ENCODE data around the gene SHC3.

- TF ChIP-seq CTCF (IDR thresholded peaks at IDR 0.05; ENCODE audit: low read depth, low read length) = no peak
- TF ChIP-seq POLR2A (IDR thresholded peaks at IDR 0.05; ENCODE audit: extremely low read depth, insufficient read length) = no peak
- no peak for TF ChIP-seq MAX (IDR thresholded peaks at IDR 0.05; ENCODE audit: low read depth, low read length)
Measured at GRCh38 chr9:89000371-89000781, 178.2 kb downstream of the SHC3 start.

Data from NB4 (cell line).